NCI-H69 (cell line): Measurements from ENCODE around the gene SCAF11.

Experiments
- DNase-seq: peaks from one replicate; lab custom pipeline; 2025; lab: John Stamatoyannopoulos, UW

SCAF11 gene

DNA sequence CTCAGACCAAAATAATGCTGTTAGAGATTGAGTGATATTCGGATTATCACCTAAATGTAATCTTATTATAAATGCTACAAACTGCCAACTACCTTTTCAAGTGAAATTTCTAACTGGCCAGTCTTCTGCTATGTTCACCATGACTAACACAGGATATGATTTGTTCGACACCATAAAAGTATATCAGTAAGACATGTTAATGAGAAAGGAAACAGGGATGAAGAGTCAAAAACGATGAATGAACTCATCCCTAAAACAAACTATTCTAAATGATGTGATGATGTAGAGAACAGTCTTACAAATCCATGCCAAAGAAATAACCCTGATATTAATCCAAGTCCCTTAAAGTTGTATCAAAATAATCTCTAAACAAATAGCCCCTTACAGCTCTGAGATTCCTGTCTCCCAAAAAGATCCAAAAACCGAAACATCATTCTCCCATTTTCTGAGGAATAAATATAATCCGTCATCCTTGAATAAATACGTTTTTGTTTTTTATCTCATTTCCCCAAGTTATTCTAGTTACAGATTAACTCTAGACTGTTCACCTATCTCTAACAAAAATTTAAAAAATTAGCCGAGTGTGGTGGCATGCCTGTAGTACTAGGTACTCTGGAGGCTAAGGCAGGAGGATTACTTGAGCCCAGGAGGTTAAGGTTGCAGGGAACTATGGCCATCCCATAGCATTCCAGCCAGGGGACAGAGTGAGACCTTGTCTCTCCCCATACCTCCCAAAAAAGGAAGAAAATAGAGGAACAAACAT lies 9.1 kb downstream of the SCAF11 start:
- no peak for DNase-seq

DNA sequence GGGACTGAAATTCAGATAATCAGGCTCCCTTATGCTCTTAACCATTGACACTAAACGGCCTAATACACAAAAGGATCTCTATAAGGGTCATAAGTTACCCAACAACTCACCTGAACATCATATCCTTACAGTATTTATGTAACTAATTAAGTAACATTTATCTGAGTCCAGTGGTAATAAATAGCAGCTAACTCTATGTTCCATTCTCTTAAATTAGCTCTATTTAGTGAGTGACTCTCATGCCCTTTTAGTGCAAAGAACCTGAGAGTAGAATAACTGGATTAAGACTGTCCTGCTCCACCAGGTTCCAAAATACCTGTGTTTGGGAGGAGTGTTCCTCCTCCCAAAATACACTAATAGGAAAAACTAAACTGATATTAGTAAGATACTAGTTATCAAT lies 9.8 kb downstream of the SCAF11 start:
- DNase-seq = no peak

DNA sequence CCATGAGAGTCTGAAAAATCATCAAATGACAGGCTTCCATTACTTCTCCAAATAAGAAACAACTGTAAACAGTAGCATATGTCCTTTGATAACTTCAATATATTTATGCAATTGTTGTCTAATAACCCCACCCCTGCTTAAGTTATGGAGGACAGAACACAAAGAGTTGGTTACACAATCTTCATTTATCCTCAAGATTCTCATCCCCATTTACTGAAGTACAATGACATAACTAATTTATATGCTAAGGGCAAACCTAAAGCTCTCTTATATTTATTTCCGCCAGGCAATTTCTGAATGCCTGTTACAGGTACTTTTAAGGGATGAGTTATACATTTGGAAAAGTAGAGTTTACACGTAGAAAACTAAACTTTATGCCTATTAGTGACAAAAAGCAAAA lies 12.3 kb downstream of the SCAF11 start:
- DNase-seq = no peak

DNA sequence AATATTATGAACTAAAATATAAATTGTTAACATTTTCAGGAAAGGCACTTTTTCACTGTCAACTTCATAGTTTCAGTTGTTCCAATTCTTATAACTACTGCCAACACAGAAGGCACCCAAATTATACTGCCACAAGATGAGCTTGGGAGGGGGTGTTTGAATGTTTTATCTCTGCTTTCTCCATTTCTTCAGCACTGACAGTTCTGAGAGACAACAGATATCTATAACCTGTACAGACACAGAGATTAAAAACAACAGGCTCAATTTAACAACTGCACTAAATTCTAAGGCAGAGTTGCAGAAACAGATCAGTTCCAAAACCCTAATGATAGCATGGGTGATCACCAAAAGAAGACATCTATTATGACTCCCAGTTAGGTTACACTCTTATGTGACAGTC lies 12.8 kb downstream of the SCAF11 start:
- DNase-seq = no peak

DNA sequence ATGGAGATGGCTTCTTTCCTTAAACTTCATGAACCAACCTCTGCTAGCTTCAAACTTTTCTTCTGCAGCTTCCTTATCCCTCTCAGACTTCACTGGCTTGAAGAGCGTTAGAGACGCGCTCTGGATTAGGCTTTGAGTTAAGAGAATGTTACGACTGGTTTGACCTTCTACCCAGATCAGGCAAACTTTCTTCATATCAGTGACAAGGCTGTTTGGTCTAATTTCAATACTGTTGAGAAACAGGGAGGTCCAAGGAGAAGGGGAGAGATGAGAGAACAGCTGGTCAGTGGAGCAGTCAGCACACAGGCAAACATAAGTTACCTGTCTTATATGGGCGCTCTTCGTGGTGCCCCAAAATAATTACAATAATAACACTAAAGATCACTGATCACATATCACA lies 14.9 kb downstream of the SCAF11 start:
- no peak for DNase-seq

DNA sequence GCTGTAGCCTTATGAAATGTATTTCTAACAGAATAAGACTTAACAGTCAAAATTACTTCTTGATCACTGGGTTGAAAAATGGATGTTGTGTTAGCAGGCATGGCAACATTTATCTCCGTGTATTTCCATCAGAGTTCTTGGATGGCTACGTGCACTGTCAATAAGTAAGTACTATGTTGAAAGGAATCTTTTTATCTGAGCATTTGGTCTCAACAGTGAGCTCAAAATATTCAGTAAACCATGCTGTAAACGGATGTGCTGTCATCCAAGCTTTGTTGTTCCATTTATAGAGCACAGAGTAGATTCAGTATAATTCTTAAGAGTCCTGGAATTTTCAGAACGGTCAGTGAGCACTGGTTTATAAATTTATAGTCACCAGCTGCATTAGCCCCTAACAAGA lies 15.5 kb downstream of the SCAF11 start:
- no peak for DNase-seq

DNA sequence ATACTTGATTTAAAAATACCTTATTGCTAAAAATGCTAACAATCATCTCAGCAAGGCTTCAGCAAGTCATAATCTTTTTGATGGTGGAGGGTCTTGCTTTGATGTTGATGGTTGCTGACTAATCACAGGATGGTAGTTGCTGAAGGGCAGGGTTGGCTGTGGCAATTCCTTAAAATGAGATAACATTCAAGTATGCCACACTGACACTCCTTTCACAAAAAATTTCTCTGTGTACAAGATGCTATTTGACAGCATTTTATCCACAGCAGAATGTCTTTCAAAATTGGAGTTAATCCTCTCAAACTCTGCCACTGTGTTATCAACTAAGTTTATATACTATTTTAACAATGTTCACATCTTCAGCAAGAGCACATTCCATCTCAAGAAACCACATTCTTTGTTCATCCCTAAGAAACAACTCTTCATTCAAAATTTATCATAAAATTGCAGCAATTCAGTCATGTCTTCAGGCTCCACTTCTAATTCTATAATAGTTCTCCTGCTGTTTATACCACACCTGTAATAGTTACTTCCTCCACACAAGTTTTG lies 16.1 kb downstream of the SCAF11 start:
- no peak for DNase-seq

DNA sequence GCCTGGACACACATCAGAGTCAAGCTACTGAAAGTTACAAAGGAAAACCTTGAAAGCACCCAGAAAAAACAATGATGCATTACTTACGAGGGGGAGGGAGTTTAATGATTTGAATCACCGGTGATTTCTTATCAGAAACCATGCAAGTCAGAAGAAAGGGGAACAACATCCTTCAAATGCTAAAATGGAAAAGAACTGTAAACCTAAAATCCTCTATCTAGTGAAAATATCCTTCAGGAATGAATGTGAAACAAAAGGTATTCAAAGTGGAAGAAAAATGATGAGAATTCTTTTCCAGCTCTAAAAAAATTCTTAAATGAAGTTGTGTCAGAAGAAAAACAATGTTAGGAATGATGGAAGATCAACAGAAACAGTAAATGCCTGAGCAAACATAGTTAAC lies 16.8 kb downstream of the SCAF11 start:
- no peak for DNase-seq

DNA sequence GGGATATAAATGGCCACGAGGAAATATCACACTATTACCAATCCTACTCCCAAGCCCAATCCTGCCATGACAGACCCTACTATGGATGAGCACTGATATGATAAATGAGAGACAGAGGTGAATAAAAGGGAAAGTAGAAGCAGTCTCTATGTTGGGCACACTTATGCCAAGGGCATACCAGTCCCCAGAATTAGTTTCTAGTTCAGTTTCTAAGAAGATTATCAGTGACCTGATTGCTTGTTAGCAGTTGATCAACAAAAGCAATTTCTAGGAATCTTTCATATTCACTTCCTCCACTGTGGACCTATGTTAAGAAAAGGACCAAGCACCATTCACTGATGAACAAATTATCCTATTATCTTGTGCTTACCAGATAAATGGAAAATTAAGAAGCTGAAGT lies 20.0 kb downstream of the SCAF11 start:
- DNase-seq = no peak

DNA sequence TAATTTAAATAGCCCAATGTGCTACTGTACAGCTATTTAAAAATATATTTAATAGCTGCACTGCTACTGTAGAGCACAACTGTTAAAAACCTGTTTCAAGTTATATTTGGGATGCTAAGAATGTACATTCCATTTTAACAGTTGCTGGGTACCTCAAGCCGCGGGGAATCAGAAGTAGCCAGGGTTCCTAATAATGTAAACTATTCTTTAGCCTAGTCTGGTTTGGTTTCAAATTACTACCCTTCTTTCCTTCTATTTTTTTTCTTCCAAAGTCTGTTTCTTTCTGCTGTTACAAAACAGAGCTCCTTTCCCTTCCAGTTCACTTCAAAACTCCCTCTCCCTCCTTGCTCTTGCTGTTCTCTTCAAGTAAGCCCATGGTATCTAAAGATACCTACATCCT lies 21.3 kb downstream of the SCAF11 start:
- DNase-seq = no peak

DNA sequence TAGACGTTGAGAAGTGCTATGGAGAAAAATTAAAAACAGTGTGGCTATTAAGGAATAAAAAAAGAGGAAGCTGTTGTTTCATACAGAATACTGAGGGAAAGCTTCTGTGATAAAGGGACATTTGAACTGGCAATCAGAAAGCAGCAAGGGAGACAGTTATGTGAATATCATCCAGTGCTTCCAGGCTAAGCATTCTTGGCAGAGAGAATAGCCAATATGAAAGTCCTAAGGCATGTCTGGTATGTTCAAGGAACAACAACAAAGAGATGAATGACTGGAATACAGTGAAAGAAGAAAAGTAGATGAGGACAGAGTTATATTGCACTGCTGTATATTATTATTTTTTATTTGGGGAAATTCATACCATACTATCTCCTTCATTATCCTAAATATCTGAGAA lies 23.9 kb downstream of the SCAF11 start:
- DNase-seq = no peak

DNA sequence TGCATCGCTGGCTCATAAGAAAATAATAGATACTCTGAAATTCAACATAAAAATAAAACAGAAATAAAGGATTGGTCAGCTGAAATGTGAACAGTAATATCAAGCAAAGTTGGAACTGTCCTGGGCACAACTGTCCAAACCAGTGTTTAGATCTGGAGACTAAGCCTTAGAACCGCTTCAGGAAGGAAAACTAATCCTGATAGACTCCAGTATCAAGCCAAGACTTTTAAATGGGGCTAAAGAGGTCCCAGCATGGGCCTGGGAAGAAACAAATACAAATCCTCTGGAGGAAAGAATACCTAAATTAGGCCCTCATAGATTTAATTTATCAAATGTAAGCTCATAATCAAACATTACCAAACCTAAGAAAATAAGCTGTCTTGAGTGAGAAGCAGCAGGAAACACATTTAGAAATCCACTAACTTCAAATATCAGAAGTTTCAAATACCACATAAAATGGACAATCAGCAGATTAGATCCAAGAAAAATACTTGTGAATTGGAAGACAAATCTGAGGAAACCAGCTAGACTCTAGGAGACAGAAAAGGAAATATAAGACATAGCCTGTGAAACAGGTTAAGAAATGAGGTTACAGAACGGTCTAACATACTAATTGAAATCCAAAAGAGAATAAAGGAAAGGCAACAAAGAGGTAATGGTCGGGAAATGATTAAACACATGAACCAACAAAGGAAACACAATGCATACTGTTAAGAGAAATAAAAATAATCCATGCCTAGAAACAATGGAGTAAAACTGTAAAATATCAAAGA lies 27.6 kb downstream of the SCAF11 start:
- no peak for DNase-seq

DNA sequence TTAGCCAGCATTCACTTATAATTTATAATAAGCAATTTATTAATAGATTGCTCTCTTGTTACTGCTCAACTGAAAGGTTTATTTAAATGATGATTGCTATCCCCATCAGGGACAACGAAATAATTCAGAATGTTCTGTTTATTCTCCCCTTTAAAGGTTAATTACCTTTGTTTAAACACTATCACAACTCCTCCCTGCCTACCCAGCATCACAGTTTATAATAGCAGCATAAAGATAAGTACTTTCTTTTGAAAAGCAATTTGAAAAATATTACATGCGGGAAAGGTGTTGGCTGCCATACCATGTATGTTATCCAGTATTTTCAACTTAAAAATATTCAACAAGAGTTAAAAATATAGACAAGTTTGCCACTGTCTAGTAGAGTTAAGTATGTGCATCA lies 30.6 kb downstream of the SCAF11 start:
- peak; percentile 18 for DNase-seq

DNA sequence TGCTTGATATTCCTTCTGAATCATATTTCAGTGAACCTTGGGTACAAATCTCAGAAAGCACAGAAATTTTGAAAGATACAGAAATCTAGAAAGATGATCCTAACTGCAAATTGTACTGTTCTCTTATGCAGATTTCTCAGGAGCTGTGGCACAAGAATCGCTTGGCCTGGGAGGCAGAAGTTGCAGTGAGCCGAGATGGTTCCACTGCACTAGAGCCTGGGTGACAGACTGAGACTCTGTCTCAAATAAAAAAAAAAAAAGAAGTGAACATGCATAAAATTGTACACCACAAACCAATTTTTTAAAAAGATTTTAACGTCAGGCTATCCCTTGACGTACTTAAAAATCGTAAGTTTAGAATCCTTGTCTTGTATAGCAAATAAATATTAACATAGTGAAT lies 31.3 kb downstream of the SCAF11 start:
- DNase-seq = no peak

DNA sequence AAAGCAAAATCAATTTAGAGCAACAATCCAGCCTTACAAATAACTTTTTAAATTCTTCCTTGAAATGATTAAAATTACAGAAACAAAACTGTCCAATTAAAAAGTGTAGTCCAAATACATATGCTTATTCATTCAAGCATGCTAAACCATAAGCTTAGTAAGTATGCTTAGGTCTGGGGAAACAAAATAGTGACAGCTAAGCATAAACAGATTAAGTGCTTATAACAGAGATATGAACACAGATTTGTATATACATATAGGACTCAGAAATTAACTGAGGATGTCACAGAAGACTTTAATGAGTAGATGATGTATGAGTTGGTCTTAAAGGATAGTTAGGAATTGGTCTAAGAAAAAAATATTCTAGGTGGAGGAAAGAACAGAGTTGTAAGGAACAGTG lies 41.8 kb downstream of the SCAF11 start:
- DNase-seq = no peak

DNA sequence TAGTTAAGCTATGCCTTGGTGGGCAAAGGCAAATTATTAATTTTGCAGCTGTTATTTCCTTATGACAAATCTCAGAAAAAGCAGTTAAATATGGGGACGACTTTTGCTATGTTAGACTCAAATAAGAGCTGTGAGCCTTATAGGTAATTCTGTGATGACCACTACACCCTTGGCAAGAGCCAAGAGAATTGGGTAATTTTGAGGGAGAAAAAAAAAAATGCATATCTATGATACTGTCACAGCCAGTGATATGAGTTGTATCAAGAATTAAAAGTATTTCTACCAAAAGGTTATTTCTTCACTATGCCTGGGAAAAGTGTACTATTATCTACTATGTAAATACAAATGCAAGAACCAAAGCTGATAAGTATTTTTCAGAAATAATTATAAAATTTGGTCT lies 43.9 kb downstream of the SCAF11 start:
- DNase-seq = no peak

DNA sequence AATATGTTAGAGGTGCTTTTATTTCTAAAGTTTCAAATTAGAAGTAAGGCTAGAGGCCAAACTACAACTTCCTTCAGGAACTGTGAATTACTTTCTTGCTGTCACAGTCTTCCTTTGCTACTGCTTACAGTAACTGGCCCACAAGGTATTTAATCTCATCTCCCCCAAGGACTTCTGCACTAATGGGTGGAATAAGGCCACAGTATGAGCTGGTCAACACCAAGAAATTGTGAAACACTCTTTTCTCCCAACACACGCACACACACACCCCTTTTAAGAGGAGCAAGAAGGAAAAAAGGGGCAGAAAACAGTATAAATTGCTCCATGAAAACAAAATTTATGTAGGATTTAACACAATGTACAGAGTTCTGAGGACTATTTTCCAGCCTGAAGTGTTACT lies 45.6 kb downstream of the SCAF11 start:
- no peak for DNase-seq

DNA sequence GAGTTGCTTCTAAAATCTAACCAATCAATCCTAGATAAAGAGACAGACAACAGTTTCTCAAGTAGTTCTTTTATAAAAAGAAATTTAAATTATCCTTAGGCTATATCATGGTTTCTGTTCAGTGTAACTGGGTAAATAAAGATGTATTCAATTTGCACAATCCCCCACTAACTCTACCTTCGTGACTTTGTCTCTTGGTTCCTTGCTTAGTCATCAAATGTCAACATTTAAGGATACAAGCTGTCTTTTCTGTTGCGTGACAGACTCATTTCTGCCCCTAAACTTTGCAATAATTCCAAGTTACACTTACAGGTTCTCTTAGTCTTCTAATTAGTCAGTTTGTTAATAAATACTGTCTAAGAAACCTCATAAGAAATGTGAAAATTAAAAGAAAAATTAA lies 50.6 kb downstream of the SCAF11 start:
- no peak for DNase-seq

DNA sequence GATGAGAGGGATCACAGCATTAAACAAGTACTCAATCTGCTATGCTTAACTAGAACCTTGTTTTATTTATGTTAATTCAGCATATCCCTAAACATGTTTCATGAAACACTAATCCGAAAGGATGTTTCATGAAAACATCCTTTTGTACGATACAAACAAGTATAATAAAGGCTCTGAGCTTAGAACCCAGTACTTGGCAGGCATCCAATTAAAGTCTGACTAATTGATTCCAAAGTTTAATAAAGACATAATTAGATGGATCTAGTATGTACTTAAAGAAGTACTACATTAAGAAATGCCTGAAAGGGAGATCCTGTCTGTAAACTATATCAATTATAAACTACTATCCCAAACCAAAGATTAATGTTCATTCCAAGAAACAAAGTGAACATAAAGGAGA lies 51.8 kb downstream of the SCAF11 start:
- peak; percentile 16 for DNase-seq

DNA sequence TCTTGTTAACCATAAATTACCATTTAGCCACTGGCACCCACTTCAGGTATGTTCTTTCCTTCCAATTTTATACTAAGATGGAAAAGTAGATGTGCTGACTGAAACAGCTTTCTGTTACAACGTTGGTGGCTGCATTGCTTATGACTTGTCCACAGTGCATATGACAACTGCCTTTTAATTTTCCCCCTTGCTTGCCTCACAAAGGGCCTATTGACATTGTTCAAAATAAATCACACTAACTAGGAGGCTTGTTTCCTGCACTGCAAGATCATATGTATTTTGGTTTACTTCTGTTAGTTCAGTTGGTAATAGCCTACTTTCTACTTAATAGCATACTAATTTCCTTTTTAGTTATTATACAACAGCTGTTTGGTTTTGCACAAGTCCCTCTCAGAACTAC lies 55.4 kb downstream of the SCAF11 start:
- DNase-seq = peak; percentile 66

DNA sequence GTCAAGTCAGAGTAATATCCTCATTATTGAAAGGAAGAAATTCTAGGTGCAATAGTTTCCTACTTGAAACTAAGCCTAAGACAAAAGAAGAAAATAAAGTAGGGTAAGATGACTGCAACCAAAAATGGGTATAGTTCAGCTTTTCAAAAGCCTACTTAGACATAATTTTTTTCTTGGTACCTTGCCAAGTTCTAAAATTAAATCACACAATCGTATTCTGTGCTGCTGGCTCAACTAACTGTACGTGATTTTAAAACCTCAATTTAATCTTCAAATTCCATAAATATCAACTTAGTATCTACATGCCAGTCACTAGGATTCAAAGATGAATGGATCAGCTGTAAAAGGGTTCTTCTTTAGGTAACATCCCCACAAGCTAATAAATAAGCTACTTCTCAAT lies 56.9 kb downstream of the SCAF11 start:
- DNase-seq = no peak

DNA sequence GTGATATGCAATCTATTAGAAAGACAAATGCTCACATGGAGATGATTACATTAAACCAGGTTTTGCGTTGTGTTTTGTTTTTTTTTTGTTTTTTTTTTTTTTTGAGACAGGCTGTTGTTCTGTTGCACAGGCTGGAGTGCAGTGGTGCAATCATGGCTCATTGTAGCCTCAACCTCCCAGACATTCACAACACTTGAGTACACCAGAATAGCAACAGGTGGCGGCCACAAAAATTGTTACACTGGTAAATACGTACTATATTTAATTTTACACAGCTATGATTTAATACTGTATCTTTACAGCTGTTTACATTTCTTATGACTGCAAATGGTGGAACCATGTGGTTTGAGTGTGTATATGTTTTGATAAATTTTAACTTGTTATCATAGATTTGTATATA lies 60.0 kb downstream of the SCAF11 start:
- DNase-seq = no peak

DNA sequence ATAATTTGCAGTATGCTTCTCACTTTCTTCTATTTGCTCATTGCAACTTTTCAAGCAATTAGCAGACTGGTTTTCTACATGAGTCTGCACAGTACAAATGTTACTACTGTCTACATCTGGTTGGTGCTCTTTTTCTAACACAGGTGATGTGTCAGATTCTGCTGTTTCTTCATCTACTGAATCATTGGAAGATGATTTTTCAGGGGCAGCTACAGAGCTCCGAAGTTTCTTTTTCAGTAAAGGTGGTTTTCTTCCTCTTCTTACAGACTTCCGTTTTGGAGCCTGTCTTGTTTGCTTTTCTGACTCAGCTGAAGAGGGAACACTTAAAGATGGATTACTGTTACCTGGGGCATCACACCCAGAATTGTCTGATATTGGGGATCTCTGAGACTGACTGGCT lies 62.1 kb downstream of the SCAF11 start:
- DNase-seq = no peak

DNA sequence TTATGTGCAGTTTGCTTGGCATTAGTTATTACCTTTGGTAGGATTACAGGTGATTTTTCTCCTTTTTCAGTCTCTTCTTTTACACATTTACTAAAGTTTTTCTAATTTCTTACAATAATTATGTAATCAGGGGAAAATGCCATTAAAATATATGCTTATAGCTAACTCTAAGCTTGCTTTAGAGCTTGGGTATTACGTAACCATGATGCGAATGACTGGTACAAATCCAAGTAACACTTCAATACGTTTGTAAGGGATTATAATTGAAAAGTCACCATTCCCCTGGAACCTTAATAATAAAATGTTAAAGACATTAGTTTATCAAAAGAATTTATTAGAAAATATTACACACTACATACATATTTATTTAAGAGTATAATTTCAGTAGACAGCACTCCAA lies 71.6 kb downstream of the SCAF11 start:
- no peak for DNase-seq
